ENCODE data around the gene XYLT1. TPM values are rescaled to one million over a fixed set of nuclear protein-coding genes. Genes with fewer than 3 reads are reported as not detected.

XYLT1 gene
- polyA plus RNA-seq, 1 donor from 2014 or later: 3.3 TPM

DNA sequence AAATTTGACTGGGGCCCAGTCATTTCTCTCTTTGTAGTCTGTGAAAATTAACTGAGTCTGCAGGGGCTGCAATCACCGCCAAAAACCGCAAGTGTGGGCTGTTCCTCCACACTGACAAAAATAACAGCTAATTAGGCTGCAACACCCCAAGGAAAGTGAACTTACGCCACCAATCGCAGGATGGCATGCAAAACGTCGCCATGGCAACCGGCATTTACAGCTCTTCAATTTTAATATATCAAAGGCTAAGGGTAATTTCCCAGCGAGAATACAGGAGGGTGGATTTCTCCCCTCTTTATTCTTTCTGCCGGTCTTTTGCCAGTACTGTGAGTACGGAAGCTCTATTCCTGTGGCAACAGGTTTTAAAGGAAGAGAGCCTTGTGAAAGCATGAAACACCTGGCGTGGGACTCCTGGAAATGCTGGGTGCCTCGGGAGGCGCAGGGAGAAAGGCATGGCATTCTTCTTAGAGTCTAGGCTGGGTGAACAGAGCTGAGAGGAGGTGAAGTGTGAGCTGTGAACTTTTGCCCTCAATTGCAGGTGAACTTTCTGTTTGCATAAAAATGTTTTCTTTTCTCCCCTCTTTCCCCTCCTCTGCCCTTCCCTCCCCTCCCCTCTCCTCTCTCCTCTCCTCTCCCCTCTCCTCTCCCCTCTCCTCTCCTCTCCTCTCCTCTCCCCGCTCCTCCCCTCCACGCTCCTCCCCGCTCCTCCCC, 399.7 kb downstream of the XYLT1 start:
- no peaks in the 10 kb centered on the region for H3K9me3 ChIP-seq (ENCODE audit: low read length)
- H3K36me3 ChIP-seq (ENCODE audit: insufficient read depth, low read length): no peaks in the 10 kb centered on the region
- H3K4me2 ChIP-seq (ENCODE audit: low read length): peak overlapping the region; percentile 48
- peak overlapping the region; percentile 53 for H3K4me3 ChIP-seq (ENCODE audit: low read length)
- no peaks in the 10 kb centered on the region for H3K27me3 ChIP-seq (ENCODE audit: insufficient read depth, low read depth, low read length)
- TF ChIP-seq POLR2AphosphoS5 (IDR thresholded peaks at IDR 0.05): no peak
- peak; percentile 28 for TF ChIP-seq RAD21 (conservative IDR thresholded peaks at IDR 0.05)
- peak; percentile 12 for TF ChIP-seq SMC3 (conservative IDR thresholded peaks at IDR 0.05; ENCODE audit: poor library complexity)
- H3K79me2 ChIP-seq (replicated peaks; ENCODE audit: insufficient read depth, low read length): no peaks in the 10 kb centered on the region
- H3K9ac ChIP-seq (ENCODE audit: low read length): no peak overlapping the region
- no peaks in the 10 kb centered on the region for H4K20me1 ChIP-seq (ENCODE audit: insufficient read depth)
- H3F3A ChIP-seq (ENCODE audit: insufficient read depth, low read length, poor library complexity, severe bottlenecking): no peaks in the 10 kb centered on the region
- no peaks in the 10 kb centered on the region for H3K9me2 ChIP-seq (ENCODE audit: insufficient read depth, low read length)
- H2AFZ ChIP-seq (ENCODE audit: low read depth, low read length): no peak overlapping the region
- H3K27ac ChIP-seq (ENCODE audit: low read length): no peak overlapping the region

DNA sequence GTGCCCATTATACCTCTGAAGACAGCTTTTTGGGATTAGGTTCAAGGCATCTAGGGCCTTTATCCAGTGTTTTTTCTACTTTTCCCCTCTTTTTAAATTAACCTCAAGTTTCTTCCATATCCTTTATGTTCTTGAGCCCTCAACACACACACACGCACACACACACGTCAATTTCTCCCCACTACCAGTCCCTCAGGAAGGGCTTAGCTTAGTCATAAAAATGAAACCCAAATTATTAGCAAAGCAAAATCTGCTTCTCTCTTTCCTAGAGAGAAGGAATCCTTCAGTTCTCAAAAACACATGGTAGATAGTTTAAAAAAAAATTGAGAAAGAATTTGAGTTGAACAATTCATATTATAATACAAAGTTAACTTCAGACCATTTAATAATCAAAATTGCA, 401.1 kb downstream of the XYLT1 start:
- no peak overlapping the region for H3K27ac ChIP-seq (ENCODE audit: low read length)
- H3K9me3 ChIP-seq (ENCODE audit: low read length): no peaks in the 10 kb centered on the region
- H3K79me2 ChIP-seq (replicated peaks; ENCODE audit: insufficient read depth, low read length): no peaks in the 10 kb centered on the region
- H3K36me3 ChIP-seq (ENCODE audit: insufficient read depth, low read length): no peaks in the 10 kb centered on the region
- no peaks in the 10 kb centered on the region for H4K20me1 ChIP-seq (ENCODE audit: insufficient read depth)
- no peak overlapping the region for H3K4me3 ChIP-seq (ENCODE audit: low read length)
- H3K9me2 ChIP-seq (ENCODE audit: insufficient read depth, low read length): no peaks in the 10 kb centered on the region
- H3K4me2 ChIP-seq (ENCODE audit: low read length): no peak overlapping the region
- H3K27me3 ChIP-seq (ENCODE audit: insufficient read depth, low read depth, low read length): no peaks in the 10 kb centered on the region
- H3F3A ChIP-seq (ENCODE audit: insufficient read depth, low read length, poor library complexity, severe bottlenecking): no peaks in the 10 kb centered on the region
- no peak overlapping the region for H2AFZ ChIP-seq (ENCODE audit: low read depth, low read length)
- no peak overlapping the region for H3K9ac ChIP-seq (ENCODE audit: low read length)
- no peak for TF ChIP-seq TAF1 (IDR thresholded peaks at IDR 0.05; ENCODE audit: low read depth)
- TF ChIP-seq, protein P1, sequence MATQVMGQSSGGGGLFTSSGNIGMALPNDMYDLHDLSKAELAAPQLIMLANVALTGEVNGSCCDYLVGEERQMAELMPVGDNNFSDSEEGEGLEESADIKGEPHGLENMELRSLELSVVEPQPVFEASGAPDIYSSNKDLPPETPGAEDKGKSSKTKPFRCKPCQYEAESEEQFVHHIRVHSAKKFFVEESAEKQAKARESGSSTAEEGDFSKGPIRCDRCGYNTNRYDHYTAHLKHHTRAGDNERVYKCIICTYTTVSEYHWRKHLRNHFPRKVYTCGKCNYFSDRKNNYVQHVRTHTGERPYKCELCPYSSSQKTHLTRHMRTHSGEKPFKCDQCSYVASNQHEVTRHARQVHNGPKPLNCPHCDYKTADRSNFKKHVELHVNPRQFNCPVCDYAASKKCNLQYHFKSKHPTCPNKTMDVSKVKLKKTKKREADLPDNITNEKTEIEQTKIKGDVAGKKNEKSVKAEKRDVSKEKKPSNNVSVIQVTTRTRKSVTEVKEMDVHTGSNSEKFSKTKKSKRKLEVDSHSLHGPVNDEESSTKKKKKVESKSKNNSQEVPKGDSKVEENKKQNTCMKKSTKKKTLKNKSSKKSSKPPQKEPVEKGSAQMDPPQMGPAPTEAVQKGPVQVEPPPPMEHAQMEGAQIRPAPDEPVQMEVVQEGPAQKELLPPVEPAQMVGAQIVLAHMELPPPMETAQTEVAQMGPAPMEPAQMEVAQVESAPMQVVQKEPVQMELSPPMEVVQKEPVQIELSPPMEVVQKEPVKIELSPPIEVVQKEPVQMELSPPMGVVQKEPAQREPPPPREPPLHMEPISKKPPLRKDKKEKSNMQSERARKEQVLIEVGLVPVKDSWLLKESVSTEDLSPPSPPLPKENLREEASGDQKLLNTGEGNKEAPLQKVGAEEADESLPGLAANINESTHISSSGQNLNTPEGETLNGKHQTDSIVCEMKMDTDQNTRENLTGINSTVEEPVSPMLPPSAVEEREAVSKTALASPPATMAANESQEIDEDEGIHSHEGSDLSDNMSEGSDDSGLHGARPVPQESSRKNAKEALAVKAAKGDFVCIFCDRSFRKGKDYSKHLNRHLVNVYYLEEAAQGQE (IDR thresholded peaks at IDR 0.05; ENCODE audit: borderline replicate concordance): no peak

DNA sequence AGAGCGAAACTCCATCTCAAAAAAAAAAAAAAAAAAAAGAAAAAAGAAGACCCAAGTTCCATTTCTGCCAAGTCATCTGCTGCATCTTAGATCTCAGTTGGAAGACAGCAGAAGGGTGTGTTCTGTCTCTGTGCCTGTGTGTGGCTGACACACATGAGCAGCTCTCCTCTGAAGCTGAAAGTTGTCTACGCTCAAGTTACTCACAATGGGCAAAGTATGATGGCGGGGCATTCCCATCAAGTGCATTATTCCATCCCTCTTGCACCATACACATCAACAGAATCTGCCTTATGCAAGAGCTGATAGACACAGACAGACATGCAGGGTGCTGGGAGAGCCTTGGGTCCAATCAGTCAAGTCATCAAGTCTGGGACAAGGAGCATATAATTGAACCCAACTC, 402.2 kb downstream of the XYLT1 start:
- H3K9me2 ChIP-seq (ENCODE audit: insufficient read depth, low read length): no peaks in the 10 kb centered on the region
- H3K4me3 ChIP-seq (ENCODE audit: low read length): no peak overlapping the region
- no peak overlapping the region for H3K4me2 ChIP-seq (ENCODE audit: low read length)
- no peaks in the 10 kb centered on the region for H3K9me3 ChIP-seq (ENCODE audit: low read length)
- TF ChIP-seq MXI1 (conservative IDR thresholded peaks at IDR 0.05; ENCODE audit: poor library complexity, severe bottlenecking) (no peak), RAD21 (conservative IDR thresholded peaks at IDR 0.05) (no peak), POLR2AphosphoS5 (IDR thresholded peaks at IDR 0.05) (no peak), EZH2 (IDR thresholded peaks at IDR 0.05; ENCODE audit: borderline replicate concordance, insufficient read depth, low read length, poor library complexity, severe bottlenecking) (no peak), SMC3 (conservative IDR thresholded peaks at IDR 0.05; ENCODE audit: poor library complexity) (no peak)
- TF ChIP-seq, protein P1 (IDR thresholded peaks at IDR 0.05; ENCODE audit: borderline replicate concordance): no peak
- no peak overlapping the region for H3K27ac ChIP-seq (ENCODE audit: low read length)
- H3K79me2 ChIP-seq (replicated peaks; ENCODE audit: insufficient read depth, low read length): no peaks in the 10 kb centered on the region
- H3K36me3 ChIP-seq (ENCODE audit: insufficient read depth, low read length): no peaks in the 10 kb centered on the region
- no peaks in the 10 kb centered on the region for H3K27me3 ChIP-seq (ENCODE audit: insufficient read depth, low read depth, low read length)
- H3F3A ChIP-seq (ENCODE audit: insufficient read depth, low read length, poor library complexity, severe bottlenecking): no peaks in the 10 kb centered on the region
- H2AFZ ChIP-seq (ENCODE audit: low read depth, low read length): no peak overlapping the region
- no peak overlapping the region for H3K9ac ChIP-seq (ENCODE audit: low read length)
- H4K20me1 ChIP-seq (ENCODE audit: insufficient read depth): no peaks in the 10 kb centered on the region
